Measurements from ENCODE around the gene FPR3.

Gene FPR3

DNA sequence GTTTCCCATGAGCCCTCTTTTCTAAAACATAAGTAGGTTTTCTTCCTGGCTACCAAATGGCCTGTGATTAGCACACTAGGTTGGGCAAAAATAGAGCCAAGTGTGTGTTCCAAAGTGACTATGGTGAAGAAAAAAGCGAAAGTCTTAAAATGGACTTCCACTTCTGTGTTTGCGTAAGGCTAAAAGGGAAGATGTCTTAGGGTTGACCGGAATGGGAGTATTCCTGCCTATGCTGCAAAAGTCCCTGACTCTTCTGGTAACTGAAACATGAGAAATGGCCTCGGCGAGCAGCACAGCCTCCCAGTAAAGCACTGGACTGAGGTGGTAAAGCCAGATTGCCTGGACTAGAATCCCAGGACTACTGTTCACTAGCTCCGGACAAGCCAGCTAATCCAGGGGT lies 40.8 kb upstream of the FPR3 start:
- no peak for DNase-seq
- Histone ChIP-seq H3K27ac (no peak overlapping the region), H3K27me3 (ENCODE audit: insufficient read depth, low read depth, severe bottlenecking) (peaks cover 62% of the 10 kb centered on the region), H3K4me3 (ENCODE audit: low read depth, low read length) (no peak overlapping the region), H3K36me3 (no peaks in the 10 kb centered on the region), H3K9me3 (ENCODE audit: severe bottlenecking) (peaks cover 6% of the 10 kb centered on the region)
- TF ChIP-seq, protein P1, sequence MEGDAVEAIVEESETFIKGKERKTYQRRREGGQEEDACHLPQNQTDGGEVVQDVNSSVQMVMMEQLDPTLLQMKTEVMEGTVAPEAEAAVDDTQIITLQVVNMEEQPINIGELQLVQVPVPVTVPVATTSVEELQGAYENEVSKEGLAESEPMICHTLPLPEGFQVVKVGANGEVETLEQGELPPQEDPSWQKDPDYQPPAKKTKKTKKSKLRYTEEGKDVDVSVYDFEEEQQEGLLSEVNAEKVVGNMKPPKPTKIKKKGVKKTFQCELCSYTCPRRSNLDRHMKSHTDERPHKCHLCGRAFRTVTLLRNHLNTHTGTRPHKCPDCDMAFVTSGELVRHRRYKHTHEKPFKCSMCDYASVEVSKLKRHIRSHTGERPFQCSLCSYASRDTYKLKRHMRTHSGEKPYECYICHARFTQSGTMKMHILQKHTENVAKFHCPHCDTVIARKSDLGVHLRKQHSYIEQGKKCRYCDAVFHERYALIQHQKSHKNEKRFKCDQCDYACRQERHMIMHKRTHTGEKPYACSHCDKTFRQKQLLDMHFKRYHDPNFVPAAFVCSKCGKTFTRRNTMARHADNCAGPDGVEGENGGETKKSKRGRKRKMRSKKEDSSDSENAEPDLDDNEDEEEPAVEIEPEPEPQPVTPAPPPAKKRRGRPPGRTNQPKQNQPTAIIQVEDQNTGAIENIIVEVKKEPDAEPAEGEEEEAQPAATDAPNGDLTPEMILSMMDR (IDR thresholded peaks at IDR 0.05; ENCODE audit: low read depth, low read length) = no peak

DNA sequence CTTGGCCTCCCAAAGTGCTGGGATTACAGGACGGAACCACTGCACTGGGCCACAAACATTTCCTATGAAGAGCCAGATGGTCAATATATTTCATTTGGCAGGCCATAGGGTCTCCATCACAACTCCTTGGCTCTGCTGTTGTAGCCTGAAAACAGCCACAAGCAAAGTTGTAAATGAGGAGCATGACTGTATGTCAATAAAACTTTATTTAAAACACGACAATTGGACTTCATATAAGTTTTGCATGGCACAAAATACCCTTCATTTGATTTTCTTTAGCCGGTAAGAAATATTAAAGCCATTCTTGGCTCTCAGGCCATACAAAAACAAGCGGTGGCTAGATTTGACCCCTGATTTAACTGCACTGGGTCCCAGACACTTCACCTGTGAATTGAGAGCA lies 40.2 kb upstream of the FPR3 start:
- Histone ChIP-seq H3K9me3 (ENCODE audit: severe bottlenecking) (peaks cover 6% of the 10 kb centered on the region), H3K4me3 (ENCODE audit: low read depth, low read length) (no peak overlapping the region), H3K36me3 (no peaks in the 10 kb centered on the region), H3K27me3 (ENCODE audit: insufficient read depth, low read depth, severe bottlenecking) (peaks cover 57% of the 10 kb centered on the region), H3K27ac (no peak overlapping the region)
- no peak for DNase-seq
- TF ChIP-seq, protein P1 (IDR thresholded peaks at IDR 0.05; ENCODE audit: low read depth, low read length) = no peak

DNA sequence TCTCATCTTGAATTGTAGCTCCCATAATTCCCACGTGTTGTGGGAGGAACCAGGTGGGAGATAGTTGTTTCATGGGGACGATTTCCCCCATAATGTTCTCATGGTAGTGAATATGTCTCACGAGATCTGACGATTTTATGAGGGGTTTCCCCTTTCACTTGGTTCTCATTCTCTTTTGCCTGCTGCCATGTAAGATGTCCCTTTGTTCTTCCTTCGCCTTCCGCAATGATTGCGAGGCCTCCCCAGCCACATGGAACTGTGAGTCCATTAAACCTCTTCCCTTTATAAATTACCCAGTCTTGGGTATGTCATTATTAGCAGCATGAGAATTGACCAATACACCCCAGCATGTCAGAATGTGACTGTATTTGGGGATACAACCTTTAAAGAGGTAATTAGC lies 39.4 kb upstream of the FPR3 start:
- Histone ChIP-seq H3K9me3 (ENCODE audit: severe bottlenecking) (peaks cover 6% of the 10 kb centered on the region), H3K4me3 (ENCODE audit: low read depth, low read length) (no peak overlapping the region), H3K27ac (no peak overlapping the region), H3K36me3 (no peaks in the 10 kb centered on the region), H3K27me3 (ENCODE audit: insufficient read depth, low read depth, severe bottlenecking) (peaks cover 57% of the 10 kb centered on the region)
- TF ChIP-seq, protein P1 (IDR thresholded peaks at IDR 0.05; ENCODE audit: low read depth, low read length) = no peak
- DNase-seq = no peak

DNA sequence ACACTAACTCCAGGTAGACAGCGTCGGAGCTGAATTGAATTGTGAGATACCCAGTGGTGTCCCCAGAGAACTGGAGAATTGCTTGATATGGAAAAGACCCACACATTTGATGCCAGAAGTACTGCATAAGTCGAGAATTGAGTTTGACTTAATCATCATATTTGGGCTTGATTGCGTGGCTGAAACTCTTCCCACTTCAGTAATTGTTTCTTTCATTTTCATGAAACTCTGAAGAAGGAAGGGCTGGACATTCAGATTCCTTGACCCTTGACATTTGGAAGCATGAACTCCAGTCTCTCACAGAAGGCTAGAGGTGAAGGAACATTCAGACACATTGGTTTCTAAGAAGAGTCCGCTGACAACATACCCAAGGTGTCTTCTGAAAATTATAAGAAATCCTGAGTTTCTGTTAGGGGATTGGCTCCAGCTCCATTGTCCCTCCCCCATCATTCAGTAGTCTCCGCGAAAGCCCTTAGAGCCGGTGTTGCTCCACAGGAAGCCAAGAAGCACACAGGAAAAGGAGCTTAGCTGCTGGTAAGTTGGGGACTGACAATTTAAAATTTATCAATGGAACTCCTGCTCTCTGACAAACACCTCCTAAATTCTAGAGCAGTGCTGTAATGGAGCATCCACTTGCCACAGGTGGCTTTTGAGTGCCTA lies 34.1 kb upstream of the FPR3 start, which contains the start of gene FPR2:
FPR2 (plus strand) TSS at position 484 of the 660 bp plus-strand sequence. CDS start 7,479 bp downstream, outside the sequence.
- H3K36me3 ChIP-seq = no peaks in the 10 kb centered on the region
- peaks cover 63% of the 10 kb centered on the region for H3K27me3 ChIP-seq (ENCODE audit: insufficient read depth, low read depth, severe bottlenecking)
- TF ChIP-seq, protein P1 (IDR thresholded peaks at IDR 0.05; ENCODE audit: low read depth, low read length) = no peak
- no peak for DNase-seq
- H3K9me3 ChIP-seq (ENCODE audit: severe bottlenecking) = no peaks in the 10 kb centered on the region
- no peak within 1 kb of the TSS for H3K27ac ChIP-seq
- no peak within 1 kb of the TSS for H3K4me3 ChIP-seq (ENCODE audit: low read depth, low read length)

DNA sequence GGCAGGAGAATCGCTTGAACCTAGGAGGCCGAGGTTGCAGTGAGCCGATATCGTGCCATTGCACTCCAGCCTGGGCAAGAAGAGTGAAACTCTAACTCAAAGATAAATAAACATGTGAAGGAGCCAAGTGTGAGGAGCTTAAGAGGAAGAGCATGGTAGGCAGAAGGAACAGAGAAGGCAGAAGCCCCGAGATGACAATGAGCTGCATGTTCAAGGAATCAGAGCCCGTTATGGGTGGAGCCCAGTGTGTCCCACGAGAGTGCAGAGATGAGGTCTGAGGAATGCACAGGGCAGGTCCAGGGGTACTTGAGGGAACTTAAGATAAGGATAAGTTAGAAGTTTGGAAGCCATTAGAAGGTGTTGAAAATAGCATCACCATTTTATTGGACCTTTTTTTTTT lies 33.3 kb upstream of the FPR3 start:
- H3K27me3 ChIP-seq (ENCODE audit: insufficient read depth, low read depth, severe bottlenecking) = peaks cover 66% of the 10 kb centered on the region
- H3K27ac ChIP-seq = no peak overlapping the region
- no peaks in the 10 kb centered on the region for H3K9me3 ChIP-seq (ENCODE audit: severe bottlenecking)
- no peaks in the 10 kb centered on the region for H3K36me3 ChIP-seq
- H3K4me3 ChIP-seq (ENCODE audit: low read depth, low read length) = no peak overlapping the region
- TF ChIP-seq, protein P1 (IDR thresholded peaks at IDR 0.05; ENCODE audit: low read depth, low read length) = no peak
- no peak for DNase-seq

DNA sequence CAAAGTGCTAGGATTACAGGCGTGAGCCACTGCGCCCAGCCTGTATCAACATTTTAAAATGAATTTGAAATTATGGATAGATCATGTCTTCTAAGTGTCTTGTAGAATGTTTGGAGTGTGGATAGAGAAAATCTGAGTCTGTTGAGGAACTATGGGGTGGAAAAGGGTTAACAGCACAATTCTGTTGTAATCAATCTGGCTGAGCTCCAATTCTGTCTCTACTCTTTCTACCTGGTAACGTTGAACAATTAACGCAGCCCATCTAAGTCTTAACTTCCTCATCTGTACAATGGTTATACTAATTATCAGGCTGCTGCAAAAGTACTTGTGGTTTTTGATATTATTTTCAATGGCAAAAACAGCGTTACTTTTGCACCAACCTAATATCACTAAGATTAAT lies 29.9 kb upstream of the FPR3 start:
- no peak for DNase-seq
- peaks cover 87% of the 10 kb centered on the region for H3K27me3 ChIP-seq (ENCODE audit: insufficient read depth, low read depth, severe bottlenecking)

More for the DNA sequence above, 29.9 kb upstream of the FPR3 start:
- H3K36me3 ChIP-seq = no peaks in the 10 kb centered on the region
- no peak overlapping the region for H3K27ac ChIP-seq
- TF ChIP-seq, protein P1 (IDR thresholded peaks at IDR 0.05; ENCODE audit: low read depth, low read length) = no peak
- H3K4me3 ChIP-seq (ENCODE audit: low read depth, low read length) = no peak overlapping the region
- H3K9me3 ChIP-seq (ENCODE audit: severe bottlenecking) = no peaks in the 10 kb centered on the region
